PFSK-1 (cell line): ENCODE measurements around the gene ASS1.

Source experiments
- POLR2AphosphoS5 ChIP-seq: IDR thresholded peaks from 2 replicates; pipeline ENCODE4 v1.6.1; 2012; ENCODE audit warnings: low read depth, mild to moderate bottlenecking, control low read depth, low read length, moderate library complexity
- TAF1 ChIP-seq: IDR thresholded peaks from 2 replicates; pipeline ENCODE4 v1.6.1; 2012; ENCODE audit warnings: low read length, control low read depth, borderline replicate concordance; ENCODE audit not compliant: insufficient read depth
- TF ChIP-seq, protein P1 (sequence below), 2 experiments: IDR thresholded peaks; 2 replicates each; pipeline versions ENCODE4 v1.6.1 to v1.8.0; 2011 to 2012; ENCODE audit warnings: low read depth in 2 of 2, low read length in 2 of 2, control low read depth in 1 of 2, inconsistent platforms in 1 of 2, mild to moderate bottlenecking in 1 of 2, moderate library complexity in 1 of 2; ENCODE audit not compliant: insufficient read depth in 1 of 2

DNA sequence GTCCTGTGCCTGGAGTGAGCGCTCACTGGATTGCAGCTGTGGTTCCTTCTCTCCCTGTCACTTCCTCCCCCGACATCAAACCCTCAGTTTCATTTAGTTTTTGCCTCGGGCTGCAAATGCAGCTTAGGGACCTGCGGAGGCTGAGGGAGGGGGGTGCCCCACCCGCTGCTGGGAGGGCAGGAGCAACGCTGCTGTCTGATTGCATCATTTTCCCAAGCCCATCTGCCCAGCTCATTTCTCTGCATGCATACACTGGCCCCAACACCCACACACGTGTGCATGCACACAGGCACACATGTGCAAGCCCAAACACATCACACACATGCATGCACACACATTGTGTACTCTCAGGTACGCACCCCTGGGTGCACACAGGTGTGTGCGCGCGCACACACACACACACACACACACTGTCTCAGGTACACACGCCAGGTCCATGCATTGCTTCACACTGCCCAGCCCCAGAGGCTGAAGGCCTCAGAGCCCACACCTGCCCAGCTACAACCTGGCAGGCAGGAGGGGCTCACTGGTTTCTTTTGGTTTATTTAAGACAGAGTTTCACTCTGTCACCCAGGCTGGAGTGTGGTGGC is 3.4 kb downstream of the ASS1 start:
- TF ChIP-seq, protein P1, sequence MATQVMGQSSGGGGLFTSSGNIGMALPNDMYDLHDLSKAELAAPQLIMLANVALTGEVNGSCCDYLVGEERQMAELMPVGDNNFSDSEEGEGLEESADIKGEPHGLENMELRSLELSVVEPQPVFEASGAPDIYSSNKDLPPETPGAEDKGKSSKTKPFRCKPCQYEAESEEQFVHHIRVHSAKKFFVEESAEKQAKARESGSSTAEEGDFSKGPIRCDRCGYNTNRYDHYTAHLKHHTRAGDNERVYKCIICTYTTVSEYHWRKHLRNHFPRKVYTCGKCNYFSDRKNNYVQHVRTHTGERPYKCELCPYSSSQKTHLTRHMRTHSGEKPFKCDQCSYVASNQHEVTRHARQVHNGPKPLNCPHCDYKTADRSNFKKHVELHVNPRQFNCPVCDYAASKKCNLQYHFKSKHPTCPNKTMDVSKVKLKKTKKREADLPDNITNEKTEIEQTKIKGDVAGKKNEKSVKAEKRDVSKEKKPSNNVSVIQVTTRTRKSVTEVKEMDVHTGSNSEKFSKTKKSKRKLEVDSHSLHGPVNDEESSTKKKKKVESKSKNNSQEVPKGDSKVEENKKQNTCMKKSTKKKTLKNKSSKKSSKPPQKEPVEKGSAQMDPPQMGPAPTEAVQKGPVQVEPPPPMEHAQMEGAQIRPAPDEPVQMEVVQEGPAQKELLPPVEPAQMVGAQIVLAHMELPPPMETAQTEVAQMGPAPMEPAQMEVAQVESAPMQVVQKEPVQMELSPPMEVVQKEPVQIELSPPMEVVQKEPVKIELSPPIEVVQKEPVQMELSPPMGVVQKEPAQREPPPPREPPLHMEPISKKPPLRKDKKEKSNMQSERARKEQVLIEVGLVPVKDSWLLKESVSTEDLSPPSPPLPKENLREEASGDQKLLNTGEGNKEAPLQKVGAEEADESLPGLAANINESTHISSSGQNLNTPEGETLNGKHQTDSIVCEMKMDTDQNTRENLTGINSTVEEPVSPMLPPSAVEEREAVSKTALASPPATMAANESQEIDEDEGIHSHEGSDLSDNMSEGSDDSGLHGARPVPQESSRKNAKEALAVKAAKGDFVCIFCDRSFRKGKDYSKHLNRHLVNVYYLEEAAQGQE (IDR thresholded peaks at IDR 0.05; ENCODE audit: insufficient read depth in 1 of 2, low read depth in 2 of 2, low read length in 2 of 2): no peak
- TF ChIP-seq POLR2AphosphoS5 (no peak), TAF1 (no peak)
